ENCODE measurements around the gene C3orf20.

Gene C3orf20

GRCh38 chr3:14674841-14675240 lies at the start of gene C3orf20:
C3orf20 (plus strand) TSS chr3:14675141; CDS start chr3:14682714, 7,573 bp downstream.
- no peak for ATAC-seq

- no peak for ATAC-seq
Observed at GRCh38 chr3:14625443-14625842, 49.5 kb upstream of the C3orf20 start.

- no peak for ATAC-seq
Observed at GRCh38 chr3:14627815-14628214, 47.1 kb upstream of the C3orf20 start.

- ATAC-seq, result no peak
Observed at GRCh38 chr3:14628406-14628805, 46.5 kb upstream of the C3orf20 start.

GRCh38 chr3:14630404-14631100 lies 44.4 kb upstream of the C3orf20 start:
- no peak for ATAC-seq

GRCh38 chr3:14631101-14631497 lies 43.8 kb upstream of the C3orf20 start:
- no peak for ATAC-seq

- ATAC-seq, result no peak
Observed at GRCh38 chr3:14631687-14632441, 43.1 kb upstream of the C3orf20 start.

- ATAC-seq, result no peak
Observed at GRCh38 chr3:14632442-14632930, 42.5 kb upstream of the C3orf20 start.

GRCh38 chr3:14633417-14633816 lies 41.5 kb upstream of the C3orf20 start:
- no peak for ATAC-seq

- ATAC-seq, result peak; percentile 41 to 49
Observed at GRCh38 chr3:14633819-14634424, 41.0 kb upstream of the C3orf20 start.

GRCh38 chr3:14634763-14635400 lies 40.1 kb upstream of the C3orf20 start:
- ATAC-seq, result no peak

GRCh38 chr3:14636496-14637087 lies 38.3 kb upstream of the C3orf20 start:
- no peak for ATAC-seq

- no peak for ATAC-seq
Observed at GRCh38 chr3:14640157-14640562, 34.8 kb upstream of the C3orf20 start.

GRCh38 chr3:14640734-14641133 lies 34.2 kb upstream of the C3orf20 start:
- no peak for ATAC-seq

- ATAC-seq, result no peak
Observed at GRCh38 chr3:14641346-14641745, 33.6 kb upstream of the C3orf20 start.

GRCh38 chr3:14645453-14645852 lies 29.5 kb upstream of the C3orf20 start:
- no peak for ATAC-seq

GRCh38 chr3:14646131-14646573 lies 28.8 kb upstream of the C3orf20 start:
- ATAC-seq, result no peak

GRCh38 chr3:14646589-14647413 lies 28.1 kb upstream of the C3orf20 start:
- no peak for ATAC-seq

- no peak for ATAC-seq
Observed at GRCh38 chr3:14647976-14648955, 26.7 kb upstream of the C3orf20 start.

- ATAC-seq, result no peak
Observed at GRCh38 chr3:14649466-14649865, 25.5 kb upstream of the C3orf20 start.
